AG10803 (cell line): ENCODE measurements around the gene UFD1.

Experiments used
- DNase-seq: peaks from one replicate; pipeline ENCODE4 v3.0.0; 2010; ENCODE audit warnings: low read depth
- H3K4me3 ChIP-seq: 2 replicates; pipeline ENCODE4 v1.5.1; 2011; ENCODE audit warnings: mild to moderate bottlenecking, low read length, control low read depth
- TF ChIP-seq, protein P1 (sequence below): conservative IDR thresholded peaks from 2 replicates; pipeline ENCODE4 v1.5.1; 2011; ENCODE audit warnings: mild to moderate bottlenecking, low read length, control low read depth, inconsistent platforms

UFD1 gene

DNA sequence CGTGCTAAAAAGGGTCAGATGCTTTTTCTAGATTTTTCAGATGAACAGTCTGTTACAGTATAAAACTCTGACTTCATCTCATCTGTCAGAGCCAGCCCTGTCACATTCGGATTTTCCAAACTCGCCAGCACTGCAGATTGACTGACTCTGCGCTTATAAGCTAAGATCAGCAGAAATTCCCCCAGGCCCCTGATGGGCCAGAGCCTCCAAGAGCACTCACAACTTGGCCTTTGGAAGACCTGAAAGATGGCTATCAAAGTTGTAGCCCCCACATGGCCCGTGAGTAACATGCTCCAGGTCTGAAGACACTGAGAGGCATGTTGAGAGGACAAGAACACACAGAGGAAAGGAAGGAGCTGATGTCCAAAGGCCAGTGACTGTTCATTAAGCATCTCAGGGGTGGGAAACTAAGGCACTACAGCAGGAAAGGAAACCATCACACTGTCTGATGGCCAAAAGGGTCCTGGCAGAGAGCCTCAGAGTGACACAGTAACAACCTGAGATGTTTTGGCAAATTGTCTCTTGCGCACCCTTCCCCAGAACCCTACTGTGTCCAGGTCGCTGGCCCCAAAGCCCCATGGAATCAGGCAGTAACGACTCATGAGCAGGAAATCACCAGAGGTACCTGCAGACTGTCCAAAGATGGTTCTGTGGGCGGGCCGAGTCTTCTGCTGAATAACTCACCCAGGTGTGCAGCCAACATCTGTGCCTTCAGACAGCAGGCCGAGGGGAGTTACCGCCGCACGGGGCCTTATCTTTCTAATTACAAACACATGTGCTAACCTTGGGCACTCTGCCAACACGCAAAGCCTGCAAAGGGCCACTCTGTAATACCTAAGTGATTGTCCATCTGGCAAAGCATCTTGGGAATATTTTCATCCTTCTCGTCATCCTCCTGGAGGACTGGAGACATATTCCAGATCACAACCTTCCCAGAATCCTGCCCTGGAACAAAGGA, 71.1 kb downstream of the UFD1 start:
- DNase-seq: peak; percentile 32
- TF ChIP-seq, protein P1, sequence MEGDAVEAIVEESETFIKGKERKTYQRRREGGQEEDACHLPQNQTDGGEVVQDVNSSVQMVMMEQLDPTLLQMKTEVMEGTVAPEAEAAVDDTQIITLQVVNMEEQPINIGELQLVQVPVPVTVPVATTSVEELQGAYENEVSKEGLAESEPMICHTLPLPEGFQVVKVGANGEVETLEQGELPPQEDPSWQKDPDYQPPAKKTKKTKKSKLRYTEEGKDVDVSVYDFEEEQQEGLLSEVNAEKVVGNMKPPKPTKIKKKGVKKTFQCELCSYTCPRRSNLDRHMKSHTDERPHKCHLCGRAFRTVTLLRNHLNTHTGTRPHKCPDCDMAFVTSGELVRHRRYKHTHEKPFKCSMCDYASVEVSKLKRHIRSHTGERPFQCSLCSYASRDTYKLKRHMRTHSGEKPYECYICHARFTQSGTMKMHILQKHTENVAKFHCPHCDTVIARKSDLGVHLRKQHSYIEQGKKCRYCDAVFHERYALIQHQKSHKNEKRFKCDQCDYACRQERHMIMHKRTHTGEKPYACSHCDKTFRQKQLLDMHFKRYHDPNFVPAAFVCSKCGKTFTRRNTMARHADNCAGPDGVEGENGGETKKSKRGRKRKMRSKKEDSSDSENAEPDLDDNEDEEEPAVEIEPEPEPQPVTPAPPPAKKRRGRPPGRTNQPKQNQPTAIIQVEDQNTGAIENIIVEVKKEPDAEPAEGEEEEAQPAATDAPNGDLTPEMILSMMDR: no peak
- H3K4me3 ChIP-seq: no peak overlapping the region

DNA sequence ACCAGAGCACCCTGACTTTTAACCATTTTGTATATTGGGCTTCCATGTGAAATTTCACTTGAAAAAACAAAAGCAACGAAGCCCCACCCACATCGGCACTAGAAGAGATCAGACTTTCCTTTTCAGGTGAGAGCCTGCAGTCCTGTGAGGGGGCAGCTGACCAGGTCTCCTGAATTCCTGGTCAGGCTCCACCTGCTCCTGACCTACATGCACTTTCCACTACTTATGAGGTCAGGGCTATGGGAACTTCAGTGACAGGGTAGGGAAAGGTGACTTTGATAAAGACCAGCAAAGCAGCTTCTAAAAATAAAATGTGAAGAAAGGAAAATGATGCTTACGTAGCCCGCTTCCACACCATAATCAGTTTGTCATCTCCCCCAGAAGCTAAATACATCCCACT, 72.1 kb downstream of the UFD1 start:
- no peak for DNase-seq
- TF ChIP-seq, protein P1: no peak
- H3K4me3 ChIP-seq: no peak overlapping the region

DNA sequence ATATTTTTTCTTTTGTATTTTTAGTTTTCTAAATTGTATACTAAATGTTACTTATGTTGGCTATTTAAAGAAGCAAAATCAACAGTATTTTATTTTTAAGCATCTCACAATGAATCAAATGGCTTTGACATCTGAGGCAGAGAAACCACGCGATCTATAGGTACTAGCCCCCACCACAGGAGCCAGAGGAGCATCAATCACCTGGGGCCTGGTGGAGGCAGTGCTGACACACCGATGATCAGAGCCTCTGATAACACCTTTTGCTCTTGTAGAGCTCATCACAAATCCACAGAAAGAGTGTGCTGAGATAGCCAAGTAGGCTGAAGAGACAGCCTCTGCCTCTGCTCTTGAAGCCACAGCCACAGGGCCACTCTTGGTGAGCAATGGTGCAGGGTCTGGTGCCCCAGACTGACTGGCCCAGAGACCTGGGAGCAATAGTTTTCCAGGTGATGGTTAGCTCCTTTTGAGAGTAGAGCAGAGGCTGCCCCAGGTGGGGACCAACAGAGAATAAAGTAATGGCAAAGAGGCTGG, 72.6 kb downstream of the UFD1 start:
- no peak overlapping the region for H3K4me3 ChIP-seq
- no peak for DNase-seq
- TF ChIP-seq, protein P1: no peak

DNA sequence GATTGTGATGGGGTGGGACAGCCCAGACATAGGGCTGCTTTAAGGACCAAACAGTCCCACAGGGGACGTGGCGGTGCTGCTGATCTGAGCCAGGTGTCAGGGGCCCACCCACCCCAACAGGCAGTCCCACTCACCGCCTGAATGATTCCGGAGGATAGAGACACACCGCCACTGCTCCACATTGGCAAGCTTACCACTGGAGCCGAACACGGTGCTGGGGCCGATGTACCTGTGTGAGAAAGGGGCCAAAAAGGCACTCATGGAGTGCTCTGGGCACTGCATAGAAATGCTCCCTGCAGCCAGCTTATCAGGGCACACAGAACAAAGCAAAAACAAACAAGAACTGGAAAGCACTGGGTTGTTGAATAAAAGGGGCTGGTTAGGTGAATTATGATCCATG, 73.3 kb downstream of the UFD1 start:
- H3K4me3 ChIP-seq: no peak overlapping the region
- no peak for DNase-seq
- TF ChIP-seq, protein P1: no peak

DNA sequence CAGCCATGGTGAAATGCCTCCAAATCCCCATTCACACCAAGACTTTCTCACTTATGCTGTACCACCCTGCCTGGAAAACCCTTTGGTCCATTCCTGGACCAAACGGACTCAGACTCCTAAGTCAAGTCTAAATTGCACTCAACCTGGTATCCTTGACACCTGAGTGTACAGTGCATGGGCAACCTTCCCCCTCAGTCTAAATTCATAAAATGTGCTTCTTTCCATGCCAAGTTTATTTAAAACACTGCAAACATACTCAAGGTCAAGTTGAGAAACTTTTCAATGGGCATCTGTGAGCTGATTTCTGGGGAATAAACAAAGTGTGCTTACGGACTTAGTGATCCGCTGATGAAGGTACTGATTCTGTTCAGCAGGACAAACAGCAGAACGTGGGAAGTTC, 73.9 kb downstream of the UFD1 start:
- no peak overlapping the region for H3K4me3 ChIP-seq
- no peak for DNase-seq
- TF ChIP-seq, protein P1: no peak

DNA sequence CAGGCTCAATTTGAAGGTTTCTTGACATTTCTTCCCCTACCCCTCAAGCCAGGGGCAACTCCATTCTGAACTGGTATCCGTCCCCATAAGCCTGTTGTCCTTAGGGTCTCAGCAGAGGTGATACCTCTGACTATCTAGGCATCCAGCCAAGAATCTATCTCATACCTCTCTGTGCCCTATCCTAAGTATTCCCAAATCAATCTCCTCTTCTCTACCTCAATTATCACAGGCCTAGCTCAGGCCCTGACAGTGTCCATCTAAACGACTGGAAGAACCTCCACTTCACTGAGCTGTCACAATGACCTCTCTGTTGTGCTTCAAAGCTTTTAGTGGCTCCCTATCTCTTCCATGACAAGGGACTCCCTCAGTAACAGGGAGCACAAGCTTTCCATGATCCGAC, 74.3 kb downstream of the UFD1 start:
- DNase-seq: no peak
- no peak overlapping the region for H3K4me3 ChIP-seq
- TF ChIP-seq, protein P1: no peak
